ENCODE data around the gene NECTIN1.

NECTIN1 gene

DNA sequence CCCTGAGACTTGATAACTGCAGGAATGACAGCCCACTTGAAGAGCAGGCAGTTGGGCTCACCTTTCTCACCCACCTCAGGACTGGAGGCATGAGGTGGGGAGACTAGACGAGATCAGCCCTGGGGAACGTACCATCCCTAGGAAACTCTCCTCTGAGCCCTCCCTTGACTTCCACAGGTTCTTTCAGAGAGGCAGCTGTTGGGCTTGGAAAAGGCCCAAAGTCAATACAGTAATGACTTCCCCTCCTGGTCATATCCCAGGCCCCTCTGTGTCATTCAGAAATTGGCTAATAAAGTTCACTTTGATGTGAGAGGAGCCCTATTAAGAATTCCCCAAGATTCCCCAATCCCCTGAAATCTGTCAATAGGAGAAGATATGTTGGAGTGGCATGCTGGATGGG, 5.8 kb upstream of the NECTIN1 start:
- in situ Hi-C loops (cut with HindIII; ENCODE audit: low sequenced_read_pairs): no loop called here

DNA sequence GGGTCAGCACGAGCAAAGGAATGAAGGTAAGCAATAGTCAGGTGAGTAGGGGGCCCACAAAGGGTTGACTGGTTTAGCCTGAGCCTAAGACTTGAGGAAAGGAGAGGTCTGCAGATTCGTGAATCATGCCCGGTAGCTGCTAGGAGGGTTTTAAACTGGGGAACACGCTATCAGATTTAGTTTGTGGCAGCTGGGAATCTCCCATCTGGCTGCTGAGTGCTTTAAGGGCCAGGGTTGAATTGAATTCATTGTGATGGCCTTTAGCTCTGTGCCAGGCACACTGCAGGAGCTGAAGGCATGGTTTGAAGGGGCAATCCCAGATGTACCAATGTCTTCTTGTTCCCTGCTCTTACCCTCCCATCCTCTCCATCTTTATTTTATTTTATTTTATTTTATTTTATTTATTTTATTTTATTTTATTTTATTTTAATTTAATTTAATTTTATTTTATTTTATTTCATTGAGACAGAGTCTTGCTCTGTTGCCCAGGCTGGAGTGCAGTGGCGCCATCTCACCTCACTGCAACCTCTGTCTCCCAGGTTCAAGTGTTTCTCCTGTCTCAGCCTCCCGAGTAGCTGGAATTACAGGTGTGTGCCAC, 1.9 kb upstream of the NECTIN1 start:
- in situ Hi-C loops (cut with HindIII; ENCODE audit: low sequenced_read_pairs): no loop called here

DNA sequence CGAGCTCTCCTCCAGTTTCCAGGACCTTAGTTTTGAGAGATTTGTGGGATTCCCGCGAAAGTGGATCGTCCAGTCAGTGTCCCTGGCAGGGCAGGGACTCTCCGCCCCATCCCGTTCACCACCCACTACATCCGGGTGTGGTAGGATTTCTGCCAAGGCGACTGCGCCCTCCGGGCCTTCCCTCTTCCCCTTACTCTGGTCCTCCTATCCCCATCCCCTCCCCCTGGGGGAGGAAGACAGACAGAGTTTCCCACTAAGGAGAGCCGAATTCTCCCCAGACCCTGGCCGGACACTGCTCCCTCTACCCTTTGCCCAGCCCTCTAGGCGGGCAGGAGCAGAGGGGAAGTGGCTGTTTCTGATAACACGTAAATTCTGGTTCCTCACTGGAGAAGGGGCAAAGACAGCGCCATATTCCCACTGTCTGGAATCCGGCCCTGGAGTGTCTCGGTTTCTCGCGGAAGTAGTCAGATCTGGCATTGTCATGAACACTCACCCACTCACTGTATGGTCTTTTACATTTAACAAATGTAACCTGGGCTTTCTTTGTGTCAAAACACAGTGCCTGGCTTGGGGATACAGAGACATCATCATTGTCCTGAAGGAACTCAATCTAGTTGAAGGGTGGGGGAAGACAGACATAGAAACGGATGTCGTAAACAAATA, 1.1 kb upstream of the NECTIN1 start:
- in situ Hi-C loops (cut with HindIII; ENCODE audit: low sequenced_read_pairs): no loop called here

DNA sequence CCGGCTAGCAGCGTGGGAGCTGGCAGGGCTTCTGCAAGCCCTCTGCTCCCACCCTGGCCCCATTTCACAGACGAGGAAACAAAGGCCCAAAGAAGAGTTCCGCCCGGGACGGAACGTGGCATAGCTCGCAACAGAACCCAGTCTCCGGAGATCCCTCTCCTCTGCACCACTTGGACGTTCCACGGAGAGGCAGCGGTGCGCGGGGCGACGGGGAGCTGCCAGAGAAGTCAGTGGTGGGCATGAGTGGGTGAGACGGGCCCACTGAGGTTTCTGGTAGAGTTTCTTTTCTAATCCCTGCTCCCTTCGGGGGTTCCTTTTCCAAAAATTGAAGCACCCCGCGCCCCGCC, 554 bp upstream of the NECTIN1 start:
- in situ Hi-C loops (cut with HindIII; ENCODE audit: low sequenced_read_pairs): no loop called here

DNA sequence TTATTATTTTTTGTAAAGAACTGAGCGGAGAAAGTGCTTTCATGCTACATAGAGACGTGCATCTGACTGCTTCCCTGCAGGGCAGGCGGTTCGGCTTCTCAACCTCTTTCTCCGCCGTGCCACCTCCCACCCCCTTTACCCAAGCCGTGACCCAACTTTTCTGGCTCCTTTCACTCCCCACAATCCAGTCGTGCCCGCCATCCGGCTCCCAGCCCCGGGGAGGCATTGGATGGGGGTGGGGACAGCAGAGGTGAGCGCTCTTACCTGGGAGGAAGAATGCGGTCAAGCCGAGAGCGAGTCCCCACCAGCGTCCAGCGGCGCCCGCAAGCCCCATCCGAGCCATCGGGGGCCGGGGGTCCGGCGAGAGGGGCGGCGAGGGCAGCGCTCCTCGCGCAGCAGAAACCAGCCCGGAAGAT, 781 bp downstream of the NECTIN1 start:
- in situ Hi-C loops (cut with HindIII; ENCODE audit: low sequenced_read_pairs): no loop called here

DNA sequence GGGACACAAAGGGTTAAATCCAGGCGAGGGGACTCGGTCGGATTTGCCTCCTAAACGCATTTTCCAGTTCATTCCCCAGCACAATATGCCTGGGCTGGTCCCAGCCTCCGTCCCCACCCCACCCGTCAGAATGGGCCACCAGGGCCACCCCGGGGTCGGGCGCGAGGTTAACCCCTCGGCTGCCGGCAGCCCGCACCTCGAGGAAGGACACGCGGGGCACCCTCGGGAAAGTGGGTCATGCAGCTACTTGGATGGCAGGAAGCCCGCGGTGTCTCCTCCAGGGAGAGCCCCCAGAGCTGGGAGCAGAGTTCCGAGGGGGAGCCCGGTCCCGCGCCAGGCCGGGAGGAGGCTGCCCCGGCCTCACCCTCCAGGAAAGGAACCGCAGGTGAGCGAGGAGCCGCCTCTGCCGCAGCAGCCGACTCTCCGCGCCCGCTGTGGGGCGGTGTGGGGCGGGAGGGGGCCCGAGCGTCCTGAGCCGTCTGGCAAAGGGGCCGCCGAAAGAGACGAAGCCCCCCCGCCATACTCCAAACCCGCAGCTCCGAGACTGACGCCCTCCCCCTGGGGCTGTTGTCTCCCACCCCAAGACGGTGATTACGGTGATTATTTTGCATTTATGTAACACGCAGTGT, 1.4 kb downstream of the NECTIN1 start:
- in situ Hi-C loops (cut with HindIII; ENCODE audit: low sequenced_read_pairs): no loop called here

DNA sequence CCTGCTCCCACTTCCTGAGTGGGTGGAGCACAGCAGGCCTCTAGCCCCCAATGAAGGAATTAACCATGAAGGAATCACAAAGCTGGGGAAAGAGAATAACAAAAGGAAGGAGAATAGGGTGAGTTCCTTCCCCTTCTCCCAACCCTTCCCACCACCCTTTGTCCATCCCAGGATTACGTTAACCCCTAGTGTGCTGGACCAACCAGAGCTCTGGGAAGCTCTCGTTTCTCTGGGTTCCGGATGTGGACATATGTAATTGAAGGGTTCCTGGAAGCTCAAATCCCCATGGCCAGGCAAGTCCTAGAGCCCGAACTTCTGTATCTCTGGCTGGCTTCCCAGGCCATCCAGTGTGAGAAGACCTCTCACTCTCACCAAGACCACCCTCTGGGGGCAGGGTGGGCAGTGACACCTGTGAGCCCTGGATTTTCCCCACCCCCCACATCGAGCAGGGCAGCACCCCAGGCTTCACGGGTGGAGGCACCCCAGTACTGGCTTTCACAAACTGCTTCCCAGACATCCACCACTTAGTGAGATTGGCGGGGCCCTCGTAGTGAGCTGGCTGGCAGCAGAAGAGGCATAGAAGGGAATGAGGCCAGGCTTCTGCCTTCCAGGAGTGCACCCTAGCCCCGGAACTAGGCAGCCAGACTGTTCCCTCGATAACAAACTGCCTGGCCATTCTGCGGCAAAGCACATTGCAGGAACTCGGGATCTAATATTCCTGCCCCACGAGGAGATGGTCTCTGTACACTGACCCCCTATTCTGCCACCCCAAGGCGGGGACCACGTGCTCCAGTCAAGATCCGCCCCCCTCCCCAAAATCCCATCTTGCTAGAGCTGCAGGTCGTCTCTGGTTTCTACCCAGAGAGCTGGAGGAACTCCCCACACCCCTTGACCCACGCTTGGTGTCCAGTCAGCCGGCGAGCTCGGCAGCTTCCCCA, 2.1 kb downstream of the NECTIN1 start:
- in situ Hi-C loops (cut with HindIII; ENCODE audit: low sequenced_read_pairs): no loop called here

DNA sequence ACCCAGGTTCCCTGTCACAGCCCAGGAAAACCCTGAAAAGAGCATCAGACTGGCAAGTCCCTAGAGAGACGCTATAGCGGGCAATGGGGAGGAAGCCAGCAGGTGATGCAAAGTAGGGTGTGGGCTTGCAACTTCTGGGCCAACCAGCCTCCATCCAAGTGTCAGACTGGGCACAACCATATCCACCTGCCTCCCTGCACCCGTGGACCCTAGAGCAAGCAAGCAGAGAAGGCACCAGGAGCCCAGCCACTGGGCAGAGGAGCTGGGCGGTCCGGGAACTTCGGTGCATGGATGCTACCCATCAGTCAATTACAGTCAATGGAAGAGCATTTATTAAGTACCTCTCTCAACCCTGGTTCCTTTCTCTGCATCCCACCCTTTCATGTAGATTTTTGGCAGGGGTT, 2.8 kb downstream of the NECTIN1 start:
- in situ Hi-C loops (cut with HindIII; ENCODE audit: low sequenced_read_pairs): no loop called here

DNA sequence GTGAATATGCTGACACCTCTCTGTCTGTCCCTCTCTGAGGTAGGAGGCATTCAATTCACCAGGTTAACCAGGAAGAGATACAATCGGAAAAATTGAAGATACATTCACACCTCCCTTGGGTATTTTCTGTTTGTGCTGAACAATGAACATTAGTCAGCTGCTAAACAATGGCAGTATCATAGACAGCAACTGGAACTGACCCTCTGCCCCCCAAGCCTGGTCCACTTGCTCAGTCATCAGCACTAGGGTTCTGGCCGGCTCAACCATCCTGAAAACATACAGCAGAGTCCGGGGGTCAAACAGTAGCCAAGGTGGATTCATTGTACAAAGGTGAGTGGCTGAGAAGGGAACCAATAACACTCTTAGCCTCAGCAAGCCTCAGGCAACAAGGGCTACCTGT, 4.0 kb downstream of the NECTIN1 start:
- in situ Hi-C loops (cut with HindIII; ENCODE audit: low sequenced_read_pairs): no loop called here

DNA sequence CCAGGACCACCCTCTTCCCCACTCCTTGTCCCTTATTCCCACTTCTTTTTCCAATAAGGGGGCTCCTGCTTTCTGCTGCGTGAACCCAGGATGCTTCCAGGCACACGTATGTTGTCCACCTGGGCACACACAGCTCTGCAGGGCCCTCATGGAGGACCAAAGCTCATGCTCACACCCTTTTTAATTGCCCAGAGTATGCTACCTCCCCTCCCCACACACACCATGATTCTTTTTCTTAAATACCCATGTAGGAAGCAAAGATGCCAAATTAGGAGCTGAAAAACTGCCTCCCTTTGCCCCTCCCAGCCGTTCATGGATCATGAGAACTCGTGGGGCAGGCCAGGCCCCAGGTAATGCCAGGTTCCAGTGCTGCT, 5.1 kb downstream of the NECTIN1 start:
- in situ Hi-C loops (cut with HindIII; ENCODE audit: low sequenced_read_pairs): no loop called here

DNA sequence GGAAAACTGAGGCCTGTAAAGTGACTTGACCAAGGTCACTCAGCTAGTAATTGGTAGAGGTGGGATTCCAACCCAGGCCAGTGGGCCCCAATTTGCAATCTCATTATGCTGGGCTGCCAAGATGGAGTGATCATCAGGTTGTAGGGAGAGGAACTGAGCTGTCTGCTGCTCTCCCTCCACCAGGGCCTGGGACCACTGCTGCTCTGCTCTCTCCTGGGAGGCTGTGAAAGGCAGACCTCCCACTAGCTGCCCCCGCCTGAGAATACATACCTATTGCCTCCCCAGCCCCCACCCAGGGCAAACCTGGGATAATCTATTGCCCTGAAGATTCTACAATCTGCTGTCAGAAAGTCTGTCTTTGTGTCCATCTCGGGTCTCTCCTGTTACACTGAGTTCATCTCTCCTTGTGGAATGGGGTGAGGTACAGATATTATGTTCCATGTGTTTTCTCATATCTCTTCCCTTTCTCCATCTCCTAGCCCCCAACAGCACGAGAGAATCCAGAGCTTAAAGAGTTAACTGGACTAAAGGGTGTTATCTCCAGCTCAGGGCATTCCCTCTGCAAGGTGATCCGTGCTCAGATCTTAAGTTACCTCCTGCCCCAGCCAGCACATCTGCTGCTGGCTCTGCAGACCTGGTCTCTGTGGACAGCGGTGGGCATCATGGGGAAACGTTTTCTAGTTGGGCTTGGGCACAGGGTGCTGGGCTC, 5.6 kb downstream of the NECTIN1 start:
- in situ Hi-C loops (cut with HindIII; ENCODE audit: low sequenced_read_pairs): no loop called here

DNA sequence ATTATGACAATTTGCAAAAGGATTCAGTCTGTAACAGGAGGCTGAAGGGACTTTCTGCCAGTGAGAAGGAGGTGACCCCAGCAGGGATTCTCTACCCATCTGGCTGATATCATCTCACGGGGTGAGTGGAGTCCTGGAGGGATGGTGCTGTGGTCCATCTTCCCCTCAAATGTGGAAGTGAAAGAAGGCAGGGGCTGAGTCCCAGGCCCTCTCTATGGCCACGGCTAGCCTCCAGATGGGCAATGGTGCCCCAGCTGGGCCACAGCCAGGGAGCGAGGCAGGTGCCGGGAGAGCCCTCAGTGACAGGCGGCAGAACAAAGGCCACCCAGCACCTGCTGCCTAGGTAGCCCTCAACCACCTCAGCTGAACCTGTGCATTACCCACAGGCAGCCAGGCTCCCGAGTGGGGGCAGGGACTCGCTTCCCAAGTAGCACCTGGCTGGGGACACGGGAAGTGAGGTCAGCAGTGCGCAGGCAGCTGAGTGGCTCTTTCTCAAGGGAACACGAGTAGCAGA, 6.7 kb downstream of the NECTIN1 start:
- in situ Hi-C loops (cut with HindIII; ENCODE audit: low sequenced_read_pairs): no loop called here

DNA sequence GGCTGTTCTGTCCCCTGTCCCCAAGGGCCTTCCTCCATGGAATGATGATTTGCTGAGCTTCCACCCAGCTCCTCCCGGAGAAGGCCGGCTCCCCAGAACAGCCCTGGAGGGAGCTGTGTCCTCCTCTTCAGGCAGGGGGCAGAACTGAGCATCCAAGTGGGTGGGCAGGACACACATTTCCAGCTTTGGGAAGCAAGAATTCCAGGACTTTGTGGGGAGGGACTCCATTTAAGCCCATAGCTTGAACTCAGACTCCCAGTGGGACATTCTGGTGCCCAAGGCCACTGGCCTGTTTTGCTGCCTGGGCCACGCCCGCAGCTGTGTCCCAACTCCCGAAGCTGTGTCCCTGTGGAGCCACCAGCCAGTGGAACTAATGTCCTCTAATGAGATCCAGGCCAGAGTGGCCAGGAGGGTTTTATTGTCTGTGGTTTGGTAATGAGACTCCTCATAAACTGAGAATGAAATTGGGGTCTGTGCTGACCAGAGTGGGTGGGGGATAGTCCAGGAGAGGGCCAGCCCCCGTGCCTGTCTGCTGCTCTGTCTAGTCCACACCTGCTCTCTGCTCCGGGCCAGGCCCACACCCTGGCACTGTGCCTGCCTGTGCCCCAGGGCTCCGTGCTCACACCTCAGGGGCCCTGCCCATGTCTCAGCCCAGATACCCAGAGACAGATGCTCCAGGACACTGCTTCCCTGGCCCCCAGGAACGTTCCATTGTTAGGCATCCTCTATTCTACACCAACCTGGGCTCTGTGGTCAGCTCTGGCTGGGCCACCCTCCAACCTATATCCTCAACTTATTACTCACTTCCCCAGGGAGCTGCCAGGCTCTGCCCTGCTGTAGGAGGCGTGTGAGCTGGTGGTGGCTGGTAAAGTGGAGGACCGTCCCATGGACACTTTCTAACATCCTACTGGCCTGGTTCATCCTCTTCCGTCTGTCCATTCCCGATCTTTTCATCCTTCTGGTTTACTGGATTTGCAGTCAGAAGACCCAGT, 7.6 kb downstream of the NECTIN1 start:
- in situ Hi-C loops (cut with HindIII; ENCODE audit: low sequenced_read_pairs): no loop called here

DNA sequence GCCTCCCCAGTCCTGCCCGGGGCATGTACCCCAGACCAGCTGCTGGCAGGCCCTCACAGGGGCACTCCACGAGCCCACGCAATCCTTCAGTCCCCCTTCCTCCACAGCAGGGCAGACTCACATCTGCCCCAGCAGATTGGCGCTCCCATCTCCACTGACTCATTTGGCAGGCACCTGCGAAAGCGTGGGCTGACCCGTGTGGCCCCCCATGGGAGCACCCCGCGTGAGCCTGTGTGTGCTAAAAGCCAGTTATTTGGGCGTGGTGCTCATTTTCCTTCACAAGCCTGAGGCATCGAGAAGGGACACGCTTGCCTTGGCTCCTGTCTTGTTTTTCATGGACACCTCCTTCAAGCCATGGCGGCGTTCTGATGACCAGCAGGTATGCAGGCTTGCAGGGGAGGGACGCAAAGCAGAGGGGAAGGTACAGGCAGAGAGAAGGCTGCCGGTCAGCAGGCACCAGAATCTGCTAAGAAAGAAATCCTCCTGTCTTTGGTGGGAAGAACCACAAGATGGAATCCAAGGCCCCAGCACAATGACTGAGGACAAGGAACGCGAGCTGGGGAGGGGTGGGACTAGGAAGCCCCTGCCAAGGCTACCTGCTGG, 8.6 kb downstream of the NECTIN1 start:
- in situ Hi-C loops (cut with HindIII; ENCODE audit: low sequenced_read_pairs): no loop called here

DNA sequence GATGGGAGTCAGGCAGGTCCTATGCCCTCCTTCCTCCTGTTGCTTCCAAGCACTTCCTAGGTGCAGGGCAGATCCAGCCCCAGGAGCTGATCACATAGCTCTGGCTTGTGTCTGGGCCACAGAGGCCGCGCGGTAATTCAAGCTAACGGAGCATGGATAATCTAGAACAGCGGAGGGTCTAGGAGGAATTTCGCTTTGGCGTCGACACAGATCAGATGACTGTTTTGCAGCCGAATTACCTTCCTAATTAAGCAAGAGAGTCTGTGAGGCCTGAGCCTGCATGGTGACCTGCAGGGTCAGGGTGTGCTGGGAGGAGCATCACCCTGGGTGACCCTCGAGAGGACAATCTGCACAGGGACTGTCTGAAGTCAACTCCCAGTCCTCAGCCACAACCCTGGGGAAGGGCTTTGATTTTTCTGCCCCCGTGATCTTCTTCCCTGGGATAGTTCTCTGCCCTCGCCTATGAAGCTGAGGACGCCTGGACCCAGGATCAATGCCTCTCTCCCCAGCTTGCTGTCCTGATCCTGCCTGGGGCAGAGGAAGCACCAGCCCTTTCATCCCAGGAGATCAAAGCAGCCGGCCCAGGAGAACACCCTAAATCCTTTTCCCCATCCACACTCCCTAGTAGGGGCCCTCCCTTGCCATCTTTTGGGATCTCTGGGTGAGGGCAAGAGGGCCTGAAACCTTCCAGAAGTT, 11.0 kb downstream of the NECTIN1 start:
- in situ Hi-C loops (cut with HindIII; ENCODE audit: low sequenced_read_pairs): no loop called here

DNA sequence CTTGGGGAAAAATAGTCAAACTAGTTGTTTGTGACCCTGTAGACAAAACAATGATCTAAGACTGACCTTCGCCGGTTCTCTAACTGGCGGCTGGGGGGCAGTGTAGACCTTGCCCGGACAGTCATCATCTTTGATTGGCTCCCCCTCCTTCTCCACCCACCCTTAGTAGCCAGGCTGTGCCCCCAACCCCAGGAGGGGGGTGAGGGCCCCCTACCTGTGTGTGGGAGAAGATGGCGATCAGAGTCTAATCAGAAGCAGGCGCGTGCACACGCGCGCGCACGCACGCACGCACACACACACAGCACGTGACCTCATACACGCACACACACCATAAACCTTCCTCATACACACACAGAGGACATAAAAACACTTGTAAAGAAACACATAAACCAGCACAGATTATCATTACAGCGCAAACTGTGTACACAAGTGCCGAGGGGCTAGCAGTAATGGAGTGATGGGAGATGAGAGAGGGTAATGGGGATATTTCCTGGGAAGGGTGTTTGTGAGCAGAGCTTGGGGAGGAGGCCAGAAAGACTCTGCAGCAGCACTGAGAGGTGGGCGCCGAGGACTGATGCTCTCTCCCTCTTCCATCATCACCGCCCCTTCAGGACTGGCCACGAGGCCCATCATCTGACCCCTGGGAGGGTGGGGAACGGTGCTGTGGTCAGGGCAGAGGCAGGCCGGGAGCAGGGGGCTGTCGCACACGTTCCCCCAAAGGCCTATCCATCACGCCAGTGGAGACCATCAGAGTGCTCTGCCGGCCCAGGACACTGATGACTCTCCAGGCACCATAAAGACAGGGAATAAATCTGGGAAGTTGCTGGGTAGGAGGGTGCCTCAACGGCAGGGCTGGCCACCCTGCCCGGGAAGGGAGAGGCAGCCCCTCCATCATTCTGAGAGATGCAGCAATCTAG, 12.2 kb downstream of the NECTIN1 start:
- in situ Hi-C loops (cut with HindIII; ENCODE audit: low sequenced_read_pairs): no loop called here

DNA sequence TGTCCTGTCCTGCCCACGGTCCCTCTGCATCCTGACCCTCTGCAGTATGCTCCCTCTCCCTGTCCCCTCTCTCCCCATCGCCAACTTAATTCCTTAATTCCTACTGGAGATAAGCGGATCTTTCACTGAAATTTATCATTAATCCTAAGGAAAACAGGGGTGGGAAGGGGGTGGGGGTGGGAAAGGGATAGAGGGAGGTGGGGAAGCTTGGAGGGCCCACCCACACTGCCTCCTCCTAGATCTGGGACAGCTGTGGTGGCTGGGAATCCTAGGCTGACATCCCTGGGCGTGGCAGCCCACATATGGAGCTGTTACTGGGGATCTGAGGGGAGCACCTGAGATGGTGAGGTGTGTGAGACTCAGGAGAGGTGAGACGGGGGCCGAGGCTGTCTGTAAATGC, 14.4 kb downstream of the NECTIN1 start:
- in situ Hi-C loops (cut with HindIII; ENCODE audit: low sequenced_read_pairs): no loop called here

DNA sequence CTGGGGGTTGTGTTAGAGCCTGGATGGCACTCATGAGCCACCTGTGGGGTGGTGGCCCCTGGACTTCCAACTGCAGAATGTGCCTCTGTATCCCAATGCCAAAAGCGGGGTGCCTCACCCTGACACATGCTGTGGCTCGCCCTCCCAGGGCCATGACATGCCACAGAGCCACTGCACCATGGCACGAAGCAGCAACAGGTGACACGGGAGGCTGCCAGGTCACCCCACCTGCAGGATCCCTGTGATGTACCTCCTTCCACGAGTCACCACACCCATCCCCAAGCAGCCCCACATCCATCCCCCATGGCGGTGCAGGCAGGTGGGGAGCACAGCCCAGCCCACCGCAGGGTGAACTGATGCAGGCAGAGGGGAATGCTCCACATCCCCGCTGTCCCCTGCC, 14.8 kb downstream of the NECTIN1 start:
- in situ Hi-C loops (cut with HindIII; ENCODE audit: low sequenced_read_pairs): no loop called here
